ENCODE results near the gene NFE2L2.

DNA sequence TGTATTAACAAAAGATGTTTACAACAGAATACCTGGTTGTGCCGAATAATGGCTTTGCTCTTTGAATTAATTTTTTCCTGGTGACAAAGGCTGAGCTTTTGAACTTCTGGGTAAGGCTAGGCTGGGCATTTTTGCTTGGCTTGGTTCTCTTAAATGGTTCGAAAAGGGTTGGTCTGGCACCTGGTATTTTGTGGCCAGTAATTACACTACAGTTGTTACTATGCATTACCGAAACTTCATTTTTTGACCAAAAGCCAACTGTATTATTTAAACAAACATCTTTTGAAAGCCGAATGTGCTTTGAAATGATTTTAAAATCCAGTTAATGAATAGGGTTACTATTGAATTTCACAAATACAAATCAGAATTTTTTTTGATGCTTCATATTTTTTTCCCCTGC, 19.4 kb upstream of the NFE2L2 start:
- TF ChIP-seq, protein P1, sequence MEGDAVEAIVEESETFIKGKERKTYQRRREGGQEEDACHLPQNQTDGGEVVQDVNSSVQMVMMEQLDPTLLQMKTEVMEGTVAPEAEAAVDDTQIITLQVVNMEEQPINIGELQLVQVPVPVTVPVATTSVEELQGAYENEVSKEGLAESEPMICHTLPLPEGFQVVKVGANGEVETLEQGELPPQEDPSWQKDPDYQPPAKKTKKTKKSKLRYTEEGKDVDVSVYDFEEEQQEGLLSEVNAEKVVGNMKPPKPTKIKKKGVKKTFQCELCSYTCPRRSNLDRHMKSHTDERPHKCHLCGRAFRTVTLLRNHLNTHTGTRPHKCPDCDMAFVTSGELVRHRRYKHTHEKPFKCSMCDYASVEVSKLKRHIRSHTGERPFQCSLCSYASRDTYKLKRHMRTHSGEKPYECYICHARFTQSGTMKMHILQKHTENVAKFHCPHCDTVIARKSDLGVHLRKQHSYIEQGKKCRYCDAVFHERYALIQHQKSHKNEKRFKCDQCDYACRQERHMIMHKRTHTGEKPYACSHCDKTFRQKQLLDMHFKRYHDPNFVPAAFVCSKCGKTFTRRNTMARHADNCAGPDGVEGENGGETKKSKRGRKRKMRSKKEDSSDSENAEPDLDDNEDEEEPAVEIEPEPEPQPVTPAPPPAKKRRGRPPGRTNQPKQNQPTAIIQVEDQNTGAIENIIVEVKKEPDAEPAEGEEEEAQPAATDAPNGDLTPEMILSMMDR (conservative IDR thresholded peaks at IDR 0.05 in 1 of 2, IDR thresholded peaks at IDR 0.05 in 1 of 2; ENCODE audit: low read depth in 1 of 2, low read length in 2 of 2): no peak
- TF ChIP-seq EZH2 (IDR thresholded peaks at IDR 0.05; ENCODE audit: low read length, missing control alignments): no peak

All from fibroblast of lung (primary cell).